8988T (cell line): Measurements from ENCODE around the gene RIPOR2.
A peak's percentile ranks its signal among the peaks of the same experiment; 100 is the strongest.
"Not testable (repeated sequence)": the region's sequence is repeated elsewhere in the genome, so short reads cannot be mapped to it uniquely, and the experiment has no call there.

Source experiments
- DNase-seq: peaks from one replicate; pipeline ENCODE4 v3.0.0; 2011

RIPOR2 gene

GRCh38 chr6:24953726-24954125 lies 18.0 kb upstream of the RIPOR2 start:
- DNase-seq, result no peak

GRCh38 chr6:24951811-24952299 lies 16.1 kb upstream of the RIPOR2 start:
- no peak for DNase-seq

- DNase-seq, result no peak
Measured at GRCh38 chr6:24950218-24950941, 14.6 kb upstream of the RIPOR2 start.

- DNase-seq, result no peak
Measured at GRCh38 chr6:24949020-24949569, 13.3 kb upstream of the RIPOR2 start.

GRCh38 chr6:24948261-24948660 lies 12.5 kb upstream of the RIPOR2 start:
- not testable (repeated sequence) for DNase-seq

GRCh38 chr6:24947636-24948035 lies 11.9 kb upstream of the RIPOR2 start:
- no peak for DNase-seq

- no peak for DNase-seq
Measured at GRCh38 chr6:24945054-24945453, 9.3 kb upstream of the RIPOR2 start.

GRCh38 chr6:24943774-24944173 lies 8.0 kb upstream of the RIPOR2 start:
- DNase-seq, result no peak

GRCh38 chr6:24940311-24940917 lies 4.7 kb upstream of the RIPOR2 start:
- no peak for DNase-seq

GRCh38 chr6:24936641-24937317 lies 1.0 kb upstream of the RIPOR2 start:
- DNase-seq, result no peak

GRCh38 chr6:24933868-24934401 lies 1.8 kb downstream of the RIPOR2 start:
- DNase-seq, result peak; percentile 25

- DNase-seq, result no peak
Measured at GRCh38 chr6:24933266-24933665, 2.5 kb downstream of the RIPOR2 start.

GRCh38 chr6:24932832-24933231 lies 2.9 kb downstream of the RIPOR2 start:
- no peak for DNase-seq

GRCh38 chr6:24931718-24932691 lies 3.8 kb downstream of the RIPOR2 start:
- no peak for DNase-seq

- DNase-seq, result no peak
Measured at GRCh38 chr6:24931296-24931695, 4.5 kb downstream of the RIPOR2 start.

- no peak for DNase-seq
Measured at GRCh38 chr6:24930431-24930871, 5.3 kb downstream of the RIPOR2 start.

GRCh38 chr6:24929242-24929641 lies 6.5 kb downstream of the RIPOR2 start:
- no peak for DNase-seq

- DNase-seq, result no peak
Measured at GRCh38 chr6:24927985-24928745, 7.6 kb downstream of the RIPOR2 start.

GRCh38 chr6:24927277-24927955 lies 8.3 kb downstream of the RIPOR2 start:
- DNase-seq, result no peak

- DNase-seq, result not testable (repeated sequence)
Measured at GRCh38 chr6:24926647-24927046, 9.1 kb downstream of the RIPOR2 start.

GRCh38 chr6:24926192-24926591 lies 9.6 kb downstream of the RIPOR2 start:
- no peak for DNase-seq
